ENCODE measurements around the gene GPR37L1. TPM values are rescaled to one million over a fixed set of nuclear protein-coding genes. Genes with fewer than 3 reads are reported as not detected.

The GPR37L1 gene
- polyA plus RNA-seq, 1 donor from 2014 or later, result not detected

DNA sequence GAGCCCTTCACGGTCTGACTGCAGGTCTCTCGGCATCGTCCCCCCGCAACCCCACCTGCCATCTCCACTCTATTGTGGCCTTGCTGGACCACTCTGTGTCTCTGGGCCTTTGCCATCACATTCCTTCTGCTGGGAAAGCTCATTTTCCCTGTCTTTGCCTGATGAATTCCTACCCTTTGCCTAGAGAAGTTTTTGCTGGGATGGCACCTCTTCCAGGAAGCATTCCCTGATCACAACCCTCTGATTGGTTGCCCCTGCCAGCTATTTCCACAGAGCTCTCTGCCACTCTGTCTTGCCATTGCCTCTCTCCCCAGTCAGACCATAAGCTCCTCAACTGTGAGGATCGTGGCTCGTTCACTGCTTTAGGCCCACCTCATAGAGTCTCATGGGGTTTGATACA, 28.9 kb upstream of the GPR37L1 start:
- Histone ChIP-seq H3K9me2 (ENCODE audit: insufficient read depth, low read length) (no peaks in the 10 kb centered on the region), H3K4me2 (ENCODE audit: low read length) (no peak overlapping the region), H3K9me3 (ENCODE audit: low read length) (no peaks in the 10 kb centered on the region), H3K36me3 (ENCODE audit: insufficient read depth, low read length) (no peaks in the 10 kb centered on the region), H3K9ac (ENCODE audit: low read length) (no peak overlapping the region), H3K79me2 (replicated peaks; ENCODE audit: insufficient read depth, low read length) (no peaks in the 10 kb centered on the region), H3K27me3 (ENCODE audit: insufficient read depth, low read depth, low read length) (no peaks in the 10 kb centered on the region), H3F3A (ENCODE audit: insufficient read depth, low read length, poor library complexity, severe bottlenecking) (no peaks in the 10 kb centered on the region), H4K20me1 (ENCODE audit: insufficient read depth) (no peaks in the 10 kb centered on the region), H3K27ac (ENCODE audit: low read length) (no peak overlapping the region), H3K4me3 (ENCODE audit: low read length) (no peak overlapping the region), H2AFZ (ENCODE audit: low read depth, low read length) (no peak overlapping the region)
- TF ChIP-seq EP300 (conservative IDR thresholded peaks at IDR 0.05; ENCODE audit: poor library complexity, severe bottlenecking) (no peak), TAF1 (IDR thresholded peaks at IDR 0.05; ENCODE audit: low read depth) (no peak), SMC3 (conservative IDR thresholded peaks at IDR 0.05; ENCODE audit: poor library complexity) (no peak), EZH2 (IDR thresholded peaks at IDR 0.05; ENCODE audit: borderline replicate concordance, insufficient read depth, low read length, poor library complexity, severe bottlenecking) (no peak)
- TF ChIP-seq, protein P1, sequence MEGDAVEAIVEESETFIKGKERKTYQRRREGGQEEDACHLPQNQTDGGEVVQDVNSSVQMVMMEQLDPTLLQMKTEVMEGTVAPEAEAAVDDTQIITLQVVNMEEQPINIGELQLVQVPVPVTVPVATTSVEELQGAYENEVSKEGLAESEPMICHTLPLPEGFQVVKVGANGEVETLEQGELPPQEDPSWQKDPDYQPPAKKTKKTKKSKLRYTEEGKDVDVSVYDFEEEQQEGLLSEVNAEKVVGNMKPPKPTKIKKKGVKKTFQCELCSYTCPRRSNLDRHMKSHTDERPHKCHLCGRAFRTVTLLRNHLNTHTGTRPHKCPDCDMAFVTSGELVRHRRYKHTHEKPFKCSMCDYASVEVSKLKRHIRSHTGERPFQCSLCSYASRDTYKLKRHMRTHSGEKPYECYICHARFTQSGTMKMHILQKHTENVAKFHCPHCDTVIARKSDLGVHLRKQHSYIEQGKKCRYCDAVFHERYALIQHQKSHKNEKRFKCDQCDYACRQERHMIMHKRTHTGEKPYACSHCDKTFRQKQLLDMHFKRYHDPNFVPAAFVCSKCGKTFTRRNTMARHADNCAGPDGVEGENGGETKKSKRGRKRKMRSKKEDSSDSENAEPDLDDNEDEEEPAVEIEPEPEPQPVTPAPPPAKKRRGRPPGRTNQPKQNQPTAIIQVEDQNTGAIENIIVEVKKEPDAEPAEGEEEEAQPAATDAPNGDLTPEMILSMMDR (IDR thresholded peaks at IDR 0.05; ENCODE audit: poor library complexity, severe bottlenecking), result no peak

DNA sequence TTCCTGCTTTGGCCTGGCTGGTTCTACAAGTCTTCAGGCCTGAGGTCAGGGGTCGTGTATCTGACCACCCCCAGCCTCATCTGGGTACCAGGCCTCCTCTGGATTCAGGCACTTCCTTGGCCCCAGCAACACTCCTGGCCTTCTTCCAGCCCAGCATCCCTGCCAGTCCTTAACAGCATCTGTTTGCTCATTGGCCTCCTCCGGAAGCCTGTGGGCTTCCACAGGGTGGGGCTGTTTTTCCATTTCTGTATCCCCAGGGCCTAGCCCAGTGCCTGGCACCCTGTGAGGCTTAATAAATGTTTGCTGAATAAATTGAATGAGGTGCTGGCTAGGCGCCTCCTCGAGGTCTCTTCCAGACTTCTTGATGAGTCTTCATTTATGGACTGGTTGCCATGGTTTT, 21.5 kb upstream of the GPR37L1 start:
- H3F3A ChIP-seq (ENCODE audit: insufficient read depth, low read length, poor library complexity, severe bottlenecking), result no peaks in the 10 kb centered on the region
- H3K9ac ChIP-seq (ENCODE audit: low read length), result no peak overlapping the region
- H3K4me2 ChIP-seq (ENCODE audit: low read length), result no peak overlapping the region
- H3K9me2 ChIP-seq (ENCODE audit: insufficient read depth, low read length), result no peaks in the 10 kb centered on the region
- no peaks in the 10 kb centered on the region for H3K27me3 ChIP-seq (ENCODE audit: insufficient read depth, low read depth, low read length)
- H3K27ac ChIP-seq (ENCODE audit: low read length), result no peak overlapping the region
- H2AFZ ChIP-seq (ENCODE audit: low read depth, low read length), result no peak overlapping the region
- H3K36me3 ChIP-seq (ENCODE audit: insufficient read depth, low read length), result no peaks in the 10 kb centered on the region
- TF ChIP-seq POLR2AphosphoS5 (IDR thresholded peaks at IDR 0.05) (no peak), TAF1 (IDR thresholded peaks at IDR 0.05; ENCODE audit: low read depth) (no peak), SMC3 (conservative IDR thresholded peaks at IDR 0.05; ENCODE audit: poor library complexity) (no peak), MXI1 (conservative IDR thresholded peaks at IDR 0.05; ENCODE audit: poor library complexity, severe bottlenecking) (no peak)
- H3K9me3 ChIP-seq (ENCODE audit: low read length), result no peaks in the 10 kb centered on the region
- no peaks in the 10 kb centered on the region for H4K20me1 ChIP-seq (ENCODE audit: insufficient read depth)
- H3K79me2 ChIP-seq (replicated peaks; ENCODE audit: insufficient read depth, low read length), result no peaks in the 10 kb centered on the region
- H3K4me3 ChIP-seq (ENCODE audit: low read length), result no peak overlapping the region

DNA sequence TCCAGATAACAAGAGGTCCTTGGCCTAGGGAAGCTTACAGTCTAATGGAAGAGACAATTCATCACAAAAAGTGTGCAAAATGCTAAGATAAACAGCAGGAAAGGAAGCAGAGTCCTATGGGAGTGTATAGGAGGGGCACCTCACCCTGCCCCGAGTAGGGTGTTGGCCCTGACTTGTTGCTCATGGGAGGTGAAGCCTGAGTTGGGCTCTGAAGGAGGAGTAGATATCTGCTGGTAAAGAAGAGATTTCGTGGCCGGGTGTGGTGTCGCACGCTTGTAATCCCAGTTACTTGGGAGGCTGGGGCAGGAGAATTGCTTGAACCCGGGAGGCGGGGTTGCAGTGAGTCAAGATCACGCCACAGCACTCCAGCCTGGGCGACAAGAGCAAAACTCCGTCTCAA, 18.6 kb upstream of the GPR37L1 start:
- no peak overlapping the region for H3K4me2 ChIP-seq (ENCODE audit: low read length)
- no peaks in the 10 kb centered on the region for H3K36me3 ChIP-seq (ENCODE audit: insufficient read depth, low read length)
- H3K27me3 ChIP-seq (ENCODE audit: insufficient read depth, low read depth, low read length), result no peaks in the 10 kb centered on the region
- no peaks in the 10 kb centered on the region for H4K20me1 ChIP-seq (ENCODE audit: insufficient read depth)
- no peaks in the 10 kb centered on the region for H3K9me3 ChIP-seq (ENCODE audit: low read length)
- H3K9ac ChIP-seq (ENCODE audit: low read length), result no peak overlapping the region
- H3K4me3 ChIP-seq (ENCODE audit: low read length), result no peak overlapping the region
- H3K9me2 ChIP-seq (ENCODE audit: insufficient read depth, low read length), result no peaks in the 10 kb centered on the region
- H2AFZ ChIP-seq (ENCODE audit: low read depth, low read length), result no peak overlapping the region
- H3K27ac ChIP-seq (ENCODE audit: low read length), result no peak overlapping the region
- no peaks in the 10 kb centered on the region for H3F3A ChIP-seq (ENCODE audit: insufficient read depth, low read length, poor library complexity, severe bottlenecking)
- no peak for TF ChIP-seq EP300 (conservative IDR thresholded peaks at IDR 0.05; ENCODE audit: poor library complexity, severe bottlenecking)
- no peak for TF ChIP-seq POLR2AphosphoS5 (IDR thresholded peaks at IDR 0.05)
- TF ChIP-seq, protein P1 (IDR thresholded peaks at IDR 0.05; ENCODE audit: poor library complexity, severe bottlenecking), result no peak
- no peak for TF ChIP-seq RAD21 (conservative IDR thresholded peaks at IDR 0.05)
- TF ChIP-seq, protein P2, sequence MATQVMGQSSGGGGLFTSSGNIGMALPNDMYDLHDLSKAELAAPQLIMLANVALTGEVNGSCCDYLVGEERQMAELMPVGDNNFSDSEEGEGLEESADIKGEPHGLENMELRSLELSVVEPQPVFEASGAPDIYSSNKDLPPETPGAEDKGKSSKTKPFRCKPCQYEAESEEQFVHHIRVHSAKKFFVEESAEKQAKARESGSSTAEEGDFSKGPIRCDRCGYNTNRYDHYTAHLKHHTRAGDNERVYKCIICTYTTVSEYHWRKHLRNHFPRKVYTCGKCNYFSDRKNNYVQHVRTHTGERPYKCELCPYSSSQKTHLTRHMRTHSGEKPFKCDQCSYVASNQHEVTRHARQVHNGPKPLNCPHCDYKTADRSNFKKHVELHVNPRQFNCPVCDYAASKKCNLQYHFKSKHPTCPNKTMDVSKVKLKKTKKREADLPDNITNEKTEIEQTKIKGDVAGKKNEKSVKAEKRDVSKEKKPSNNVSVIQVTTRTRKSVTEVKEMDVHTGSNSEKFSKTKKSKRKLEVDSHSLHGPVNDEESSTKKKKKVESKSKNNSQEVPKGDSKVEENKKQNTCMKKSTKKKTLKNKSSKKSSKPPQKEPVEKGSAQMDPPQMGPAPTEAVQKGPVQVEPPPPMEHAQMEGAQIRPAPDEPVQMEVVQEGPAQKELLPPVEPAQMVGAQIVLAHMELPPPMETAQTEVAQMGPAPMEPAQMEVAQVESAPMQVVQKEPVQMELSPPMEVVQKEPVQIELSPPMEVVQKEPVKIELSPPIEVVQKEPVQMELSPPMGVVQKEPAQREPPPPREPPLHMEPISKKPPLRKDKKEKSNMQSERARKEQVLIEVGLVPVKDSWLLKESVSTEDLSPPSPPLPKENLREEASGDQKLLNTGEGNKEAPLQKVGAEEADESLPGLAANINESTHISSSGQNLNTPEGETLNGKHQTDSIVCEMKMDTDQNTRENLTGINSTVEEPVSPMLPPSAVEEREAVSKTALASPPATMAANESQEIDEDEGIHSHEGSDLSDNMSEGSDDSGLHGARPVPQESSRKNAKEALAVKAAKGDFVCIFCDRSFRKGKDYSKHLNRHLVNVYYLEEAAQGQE (IDR thresholded peaks at IDR 0.05; ENCODE audit: borderline replicate concordance), result no peak
- no peak for TF ChIP-seq MXI1 (conservative IDR thresholded peaks at IDR 0.05; ENCODE audit: poor library complexity, severe bottlenecking)
- no peak for TF ChIP-seq EZH2 (IDR thresholded peaks at IDR 0.05; ENCODE audit: borderline replicate concordance, insufficient read depth, low read length, poor library complexity, severe bottlenecking)
- no peak for TF ChIP-seq SMC3 (conservative IDR thresholded peaks at IDR 0.05; ENCODE audit: poor library complexity)
- no peak for TF ChIP-seq TAF1 (IDR thresholded peaks at IDR 0.05; ENCODE audit: low read depth)
- H3K79me2 ChIP-seq (replicated peaks; ENCODE audit: insufficient read depth, low read length), result no peaks in the 10 kb centered on the region
